GM20000 (cell line): ENCODE results near the gene MYRIP.

Source experiments
- DNase-seq: peaks from one replicate; pipeline ENCODE4 v3.0.0; 2012; ENCODE audit warnings: low spot score
- CTCF ChIP-seq: IDR thresholded peaks from 2 replicates; pipeline ENCODE4 v1.5.1; 2012; ENCODE audit warnings: mild to moderate bottlenecking, control low read depth; ENCODE audit errors: extremely low read depth, missing control alignments

Gene MYRIP

GRCh38 chr3:39870706-39871105, 61.3 kb downstream of the MYRIP start:
- TF ChIP-seq CTCF, result no peak
- no peak for DNase-seq

GRCh38 chr3:39879581-39879980, 70.2 kb downstream of the MYRIP start:
- no peak for DNase-seq
- no peak for TF ChIP-seq CTCF

GRCh38 chr3:39882111-39882510, 72.7 kb downstream of the MYRIP start:
- DNase-seq, result no peak
- TF ChIP-seq CTCF, result no peak

GRCh38 chr3:39892068-39892467, 82.7 kb downstream of the MYRIP start:
- TF ChIP-seq CTCF, result no peak
- no peak for DNase-seq

- no peak for TF ChIP-seq CTCF
- no peak for DNase-seq
Measured at GRCh38 chr3:39896184-39896583, 86.8 kb downstream of the MYRIP start.

- TF ChIP-seq CTCF, result no peak
- DNase-seq, result no peak
Measured at GRCh38 chr3:39900462-39901002, 91.1 kb downstream of the MYRIP start.

GRCh38 chr3:39903253-39903652, 93.8 kb downstream of the MYRIP start:
- DNase-seq, result no peak
- TF ChIP-seq CTCF, result no peak

GRCh38 chr3:39905788-39906187, 96.4 kb downstream of the MYRIP start:
- no peak for DNase-seq
- TF ChIP-seq CTCF, result no peak
